ENCODE data around the gene SIGLEC11. TPM values are rescaled to one million over a fixed set of nuclear protein-coding genes. Genes with fewer than 3 reads are reported as not detected.

The SIGLEC11 gene
- total and polyA plus RNA-seq, 2 of the 13 experiments (the other 11 are each of a cell fraction or from before 2014, with no cell fraction given) = not detected

GRCh38 chr19:49929611-49930482 is 31.1 kb downstream of the SIGLEC11 start (continued):
- TF ChIP-seq SNAPC4 (CRISPR knock-in tag; IDR thresholded peaks at IDR 0.05) (no peak), ZBTB8A (CRISPR knock-in tag; IDR thresholded peaks at IDR 0.05; ENCODE audit: borderline replicate concordance, low read depth) (no peak), ZFYVE20 (CRISPR knock-in tag; IDR thresholded peaks at IDR 0.05; ENCODE audit: borderline replicate concordance, low read depth) (no peak), STAT6 (CRISPR knock-in tag; IDR thresholded peaks at IDR 0.05; ENCODE audit: borderline replicate concordance) (no peak), KDM5B (CRISPR knock-in tag; IDR thresholded peaks at IDR 0.05; ENCODE audit: borderline replicate concordance) (peak; percentile 87; the same call in 1 of the 2 replicates)
- TF ChIP-seq, protein P1, sequence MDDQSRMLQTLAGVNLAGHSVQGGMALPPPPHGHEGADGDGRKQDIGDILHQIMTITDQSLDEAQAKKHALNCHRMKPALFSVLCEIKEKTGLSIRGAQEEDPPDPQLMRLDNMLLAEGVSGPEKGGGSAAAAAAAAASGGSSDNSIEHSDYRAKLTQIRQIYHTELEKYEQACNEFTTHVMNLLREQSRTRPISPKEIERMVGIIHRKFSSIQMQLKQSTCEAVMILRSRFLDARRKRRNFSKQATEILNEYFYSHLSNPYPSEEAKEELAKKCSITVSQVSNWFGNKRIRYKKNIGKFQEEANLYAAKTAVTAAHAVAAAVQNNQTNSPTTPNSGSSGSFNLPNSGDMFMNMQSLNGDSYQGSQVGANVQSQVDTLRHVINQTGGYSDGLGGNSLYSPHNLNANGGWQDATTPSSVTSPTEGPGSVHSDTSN (CRISPR knock-in tag; IDR thresholded peaks at IDR 0.05; ENCODE audit: borderline replicate concordance) = no peak
- TF ChIP-seq, protein P2, sequence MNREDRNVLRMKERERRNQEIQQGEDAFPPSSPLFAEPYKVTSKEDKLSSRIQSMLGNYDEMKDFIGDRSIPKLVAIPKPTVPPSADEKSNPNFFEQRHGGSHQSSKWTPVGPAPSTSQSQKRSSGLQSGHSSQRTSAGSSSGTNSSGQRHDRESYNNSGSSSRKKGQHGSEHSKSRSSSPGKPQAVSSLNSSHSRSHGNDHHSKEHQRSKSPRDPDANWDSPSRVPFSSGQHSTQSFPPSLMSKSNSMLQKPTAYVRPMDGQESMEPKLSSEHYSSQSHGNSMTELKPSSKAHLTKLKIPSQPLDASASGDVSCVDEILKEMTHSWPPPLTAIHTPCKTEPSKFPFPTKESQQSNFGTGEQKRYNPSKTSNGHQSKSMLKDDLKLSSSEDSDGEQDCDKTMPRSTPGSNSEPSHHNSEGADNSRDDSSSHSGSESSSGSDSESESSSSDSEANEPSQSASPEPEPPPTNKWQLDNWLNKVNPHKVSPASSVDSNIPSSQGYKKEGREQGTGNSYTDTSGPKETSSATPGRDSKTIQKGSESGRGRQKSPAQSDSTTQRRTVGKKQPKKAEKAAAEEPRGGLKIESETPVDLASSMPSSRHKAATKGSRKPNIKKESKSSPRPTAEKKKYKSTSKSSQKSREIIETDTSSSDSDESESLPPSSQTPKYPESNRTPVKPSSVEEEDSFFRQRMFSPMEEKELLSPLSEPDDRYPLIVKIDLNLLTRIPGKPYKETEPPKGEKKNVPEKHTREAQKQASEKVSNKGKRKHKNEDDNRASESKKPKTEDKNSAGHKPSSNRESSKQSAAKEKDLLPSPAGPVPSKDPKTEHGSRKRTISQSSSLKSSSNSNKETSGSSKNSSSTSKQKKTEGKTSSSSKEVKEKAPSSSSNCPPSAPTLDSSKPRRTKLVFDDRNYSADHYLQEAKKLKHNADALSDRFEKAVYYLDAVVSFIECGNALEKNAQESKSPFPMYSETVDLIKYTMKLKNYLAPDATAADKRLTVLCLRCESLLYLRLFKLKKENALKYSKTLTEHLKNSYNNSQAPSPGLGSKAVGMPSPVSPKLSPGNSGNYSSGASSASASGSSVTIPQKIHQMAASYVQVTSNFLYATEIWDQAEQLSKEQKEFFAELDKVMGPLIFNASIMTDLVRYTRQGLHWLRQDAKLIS (CRISPR knock-in tag; IDR thresholded peaks at IDR 0.05) = no peak
- TF ChIP-seq, protein P3, sequence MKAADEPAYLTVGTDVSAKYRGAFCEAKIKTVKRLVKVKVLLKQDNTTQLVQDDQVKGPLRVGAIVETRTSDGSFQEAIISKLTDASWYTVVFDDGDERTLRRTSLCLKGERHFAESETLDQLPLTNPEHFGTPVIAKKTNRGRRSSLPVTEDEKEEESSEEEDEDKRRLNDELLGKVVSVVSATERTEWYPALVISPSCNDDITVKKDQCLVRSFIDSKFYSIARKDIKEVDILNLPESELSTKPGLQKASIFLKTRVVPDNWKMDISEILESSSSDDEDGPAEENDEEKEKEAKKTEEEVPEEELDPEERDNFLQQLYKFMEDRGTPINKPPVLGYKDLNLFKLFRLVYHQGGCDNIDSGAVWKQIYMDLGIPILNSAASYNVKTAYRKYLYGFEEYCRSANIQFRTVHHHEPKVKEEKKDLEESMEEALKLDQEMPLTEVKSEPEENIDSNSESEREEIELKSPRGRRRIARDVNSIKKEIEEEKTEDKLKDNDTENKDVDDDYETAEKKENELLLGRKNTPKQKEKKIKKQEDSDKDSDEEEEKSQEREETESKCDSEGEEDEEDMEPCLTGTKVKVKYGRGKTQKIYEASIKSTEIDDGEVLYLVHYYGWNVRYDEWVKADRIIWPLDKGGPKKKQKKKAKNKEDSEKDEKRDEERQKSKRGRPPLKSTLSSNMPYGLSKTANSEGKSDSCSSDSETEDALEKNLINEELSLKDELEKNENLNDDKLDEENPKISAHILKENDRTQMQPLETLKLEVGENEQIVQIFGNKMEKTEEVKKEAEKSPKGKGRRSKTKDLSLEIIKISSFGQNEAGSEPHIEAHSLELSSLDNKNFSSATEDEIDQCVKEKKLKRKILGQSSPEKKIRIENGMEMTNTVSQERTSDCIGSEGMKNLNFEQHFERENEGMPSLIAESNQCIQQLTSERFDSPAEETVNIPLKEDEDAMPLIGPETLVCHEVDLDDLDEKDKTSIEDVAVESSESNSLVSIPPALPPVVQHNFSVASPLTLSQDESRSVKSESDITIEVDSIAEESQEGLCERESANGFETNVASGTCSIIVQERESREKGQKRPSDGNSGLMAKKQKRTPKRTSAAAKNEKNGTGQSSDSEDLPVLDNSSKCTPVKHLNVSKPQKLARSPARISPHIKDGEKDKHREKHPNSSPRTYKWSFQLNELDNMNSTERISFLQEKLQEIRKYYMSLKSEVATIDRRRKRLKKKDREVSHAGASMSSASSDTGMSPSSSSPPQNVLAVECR (CRISPR knock-in tag; IDR thresholded peaks at IDR 0.05; ENCODE audit: borderline replicate concordance) = peak; percentile 85
